SK-N-SH (cell line): Measurements from ENCODE around the gene HOXC4.

Experiments used
- CHD2 ChIP-seq: fragments of 150-350 bp; IDR thresholded peaks from 2 replicates; pipeline ENCODE4 v1.6.1; 2018; ENCODE audit warnings: low read length; ENCODE audit not compliant: partially characterized antibody
- CTCF ChIP-seq: fragments of 200-600 bp; sonication (generic); IDR thresholded peaks from 2 replicates; pipeline ENCODE4 v1.6.1; 2017; ENCODE audit warnings: antibody characterized with exemption, mild to moderate bottlenecking, moderate library complexity
- EP300 ChIP-seq, 2 experiments: IDR thresholded peaks; 2 replicates each; pipeline versions ENCODE4 v1.4.0 to v1.6.1; 2012; ENCODE audit warnings: borderline replicate concordance in 1 of 2, low read depth in 1 of 2, low read length in 1 of 2
- GABPA ChIP-seq: IDR thresholded peaks from 2 replicates; pipeline ENCODE4 v1.4.0; 2012; ENCODE audit warnings: low read depth, mild to moderate bottlenecking
- IRF3 ChIP-seq: fragments of 150-350 bp; IDR thresholded peaks from 2 replicates; pipeline ENCODE4 v1.6.1; 2016; ENCODE audit warnings: mild to moderate bottlenecking, low read depth, low read length
- MAX ChIP-seq: IDR thresholded peaks from 2 replicates; pipeline ENCODE4 v1.4.0; 2012; ENCODE audit warnings: low read depth
- NFIC ChIP-seq: IDR thresholded peaks from 2 replicates; pipeline ENCODE4 v1.4.0; 2012; ENCODE audit warnings: borderline replicate concordance
- POLR2AphosphoS5 ChIP-seq: IDR thresholded peaks from 2 replicates; pipeline ENCODE4 v1.6.1; 2012; ENCODE audit warnings: low read depth, low read length
- RAD21 ChIP-seq: IDR thresholded peaks from 2 replicates; pipeline ENCODE4 v1.6.1; 2012; ENCODE audit warnings: mild to moderate bottlenecking, low read length
- SIN3A ChIP-seq: IDR thresholded peaks from 2 replicates; pipeline ENCODE4 v1.6.1; 2012; ENCODE audit warnings: low read depth, mild to moderate bottlenecking, low read length, moderate library complexity, borderline replicate concordance
- TAF1 ChIP-seq: IDR thresholded peaks from 2 replicates; pipeline ENCODE4 v1.6.1; 2012; ENCODE audit warnings: low read depth, mild to moderate bottlenecking, low read length, moderate library complexity, borderline replicate concordance
- YY1 ChIP-seq: IDR thresholded peaks from 2 replicates; pipeline ENCODE4 v1.4.0; 2012; ENCODE audit warnings: low read depth, mild to moderate bottlenecking
- ZBTB33 ChIP-seq: IDR thresholded peaks from 2 replicates; pipeline ENCODE4 v1.4.0; 2012; ENCODE audit warnings: low read depth, borderline replicate concordance

- no peak for TF ChIP-seq POLR2AphosphoS5
- TF ChIP-seq EP300 (IDR thresholded peaks at IDR 0.05; ENCODE audit: borderline replicate concordance in 1 of 2, low read depth in 1 of 2, low read length in 1 of 2) = no peak
- no peak for TF ChIP-seq CTCF
- TF ChIP-seq YY1 = no peak
- TF ChIP-seq NFIC = no peak
- no peak for TF ChIP-seq ZBTB33
- TF ChIP-seq GABPA = no peak
- TF ChIP-seq CHD2 = no peak
- no peak for TF ChIP-seq MAX
- TF ChIP-seq IRF3 = no peak
- no peak for TF ChIP-seq RAD21
- TF ChIP-seq TAF1 = no peak
- no peak for TF ChIP-seq SIN3A
These were observed 35.1 kb upstream of the HOXC4 start for GRCh38 chr12:54018468-54018984.
